ENCODE measurements around the gene INO80E. TPM values are rescaled to one million over a fixed set of nuclear protein-coding genes. Genes with fewer than 3 reads are reported as not detected.
A peak's percentile ranks its signal among the peaks of the same experiment; 100 is the strongest.
"Not testable (repeated sequence)": the region's sequence is repeated elsewhere in the genome, so short reads cannot be mapped to it uniquely, and the experiment has no call there.

The INO80E gene, protein sequence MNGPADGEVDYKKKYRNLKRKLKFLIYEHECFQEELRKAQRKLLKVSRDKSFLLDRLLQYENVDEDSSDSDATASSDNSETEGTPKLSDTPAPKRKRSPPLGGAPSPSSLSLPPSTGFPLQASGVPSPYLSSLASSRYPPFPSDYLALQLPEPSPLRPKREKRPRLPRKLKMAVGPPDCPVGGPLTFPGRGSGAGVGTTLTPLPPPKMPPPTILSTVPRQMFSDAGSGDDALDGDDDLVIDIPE
- 46.2 TPM for polyA plus RNA-seq (ENCODE audit: insufficient read length)
- long read RNA-seq, donor 1, transcript INO80E-214 (6 exons, 515 nt), result minor isoform, 5 of 27 reads
- long read RNA-seq, donor 1, transcript INO80E-207 (7 exons, 2,103 nt), result major isoform, 11 of 27 reads
- long read RNA-seq, donor 1, partial matches to known transcripts, result 7 of 27 reads
- long read RNA-seq, donor 1, other reads (novel, unspliced or antisense), result 0 of 27 reads
- long read RNA-seq, donor 2, transcript INO80E-207 (7 exons, 2,103 nt), result major isoform, 10 of 38 reads
- long read RNA-seq, donor 2, transcript INO80E-201 (6 exons, 1,489 nt), result minor isoform, 5 of 38 reads
- long read RNA-seq, donor 2, partial matches to known transcripts, result 19 of 38 reads
- long read RNA-seq, donor 2, other reads (novel, unspliced or antisense), result 0 of 38 reads
- long read RNA-seq, donor 3, transcript INO80E-207 (7 exons, 2,103 nt), result major isoform, 11 of 17 reads
- long read RNA-seq, donor 3, partial matches to known transcripts, result 0 of 17 reads
- long read RNA-seq, donor 3, other reads (novel, unspliced or antisense), result 0 of 17 reads
- long read RNA-seq, donor 4, partial matches to known transcripts, result 0 of 3 reads
- long read RNA-seq, donor 4, other reads (novel, unspliced or antisense), result 0 of 3 reads
- long read RNA-seq, donor 5, transcript INO80E-201 (6 exons, 1,489 nt), result minor isoform, 5 of 40 reads
- long read RNA-seq, donor 5, transcript INO80E-214 (6 exons, 515 nt), result minor isoform, 9 of 40 reads
- long read RNA-seq, donor 5, transcript INO80E-207 (7 exons, 2,103 nt), result major isoform, 25 of 40 reads
- long read RNA-seq, donor 5, partial matches to known transcripts, result 0 of 40 reads
- long read RNA-seq, donor 5, other reads (novel, unspliced or antisense), result 0 of 40 reads
- long read RNA-seq, donor 6, transcript INO80E-207 (7 exons, 2,103 nt), result major isoform, 12 of 16 reads
- long read RNA-seq, donor 6, partial matches to known transcripts, result 0 of 16 reads
- long read RNA-seq, donor 6, other reads (novel, unspliced or antisense), result 0 of 16 reads
- long read RNA-seq, donor 7, full-length matches to known transcripts, result 23 of 23 reads
- long read RNA-seq, donor 7, partial matches to known transcripts, result 0 of 23 reads
- long read RNA-seq, donor 7, other reads (novel, unspliced or antisense), result 0 of 23 reads
- long read RNA-seq, donor 8, partial matches to known transcripts, result 0 of 2 reads
- long read RNA-seq, donor 8, other reads (novel, unspliced or antisense), result 0 of 2 reads

- peak; percentile 94 for DNase-seq
These were observed at the start of gene INO80E for GRCh38 chr16:29995911-29996765. Gene INO80E (plus strand): TSS chr16:29996241. CDS start chr16:29996311, 70 bp downstream.

GRCh38 chr16:29947897-29948296, 48.1 kb upstream of the INO80E start:
- no peak for DNase-seq

GRCh38 chr16:29950806-29951461, 45.1 kb upstream of the INO80E start:
- DNase-seq, result no peak

- DNase-seq, result no peak
These were observed 44.2 kb upstream of the INO80E start for GRCh38 chr16:29951625-29952365.

DNA sequence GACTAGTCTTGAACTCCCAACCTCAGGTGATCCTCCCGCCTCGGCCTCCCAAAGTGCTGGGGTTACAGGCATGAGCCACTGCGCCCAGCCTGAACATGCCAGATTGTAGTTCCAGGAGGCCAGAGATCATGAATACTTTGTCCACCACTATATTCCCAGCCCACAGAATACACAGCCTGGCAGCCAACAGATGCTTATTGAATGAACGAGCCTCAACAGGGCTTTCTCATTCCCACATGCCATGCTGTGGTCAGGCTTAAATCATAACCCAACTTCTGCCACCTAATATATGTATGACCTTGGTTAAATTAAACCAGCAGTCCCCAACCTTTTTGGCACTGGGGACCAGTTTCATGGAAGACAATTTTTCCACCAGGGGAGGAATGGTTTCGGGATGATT, 37.3 kb upstream of the INO80E start:
- DNase-seq, result no peak

GRCh38 chr16:29959293-29959692, 36.7 kb upstream of the INO80E start:
- no peak for DNase-seq

DNA sequence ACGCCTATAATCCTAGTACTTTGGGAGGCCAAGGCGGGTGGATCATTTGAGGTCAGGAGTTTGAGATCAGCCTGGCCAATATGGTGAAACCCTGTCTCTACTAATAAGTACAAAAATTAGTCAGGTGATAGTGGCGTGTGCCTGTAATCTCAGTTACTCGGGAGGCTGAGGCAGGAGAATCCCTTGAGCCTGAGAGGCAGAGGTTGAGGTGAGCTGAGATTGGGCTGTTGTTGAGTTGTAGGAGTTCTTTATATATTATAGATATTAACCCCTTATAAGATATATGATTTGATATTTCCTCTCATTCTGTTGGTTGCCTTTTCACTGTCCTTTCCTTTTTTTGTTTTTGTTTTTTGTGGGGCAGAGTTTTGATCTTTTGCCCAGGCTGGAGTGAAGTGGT, 36.2 kb upstream of the INO80E start:
- DNase-seq, result not testable (repeated sequence)

- DNase-seq, result no peak
These were observed 34.9 kb upstream of the INO80E start for GRCh38 chr16:29961127-29961478.

- peak; percentile 91 for DNase-seq
These were observed 34.3 kb upstream of the INO80E start, which contains the start of gene TMEM219 for GRCh38 chr16:29961479-29962343. Gene TMEM219 (plus strand): TSS chr16:29962079. CDS start chr16:29963144, 1,065 bp downstream.

DNA sequence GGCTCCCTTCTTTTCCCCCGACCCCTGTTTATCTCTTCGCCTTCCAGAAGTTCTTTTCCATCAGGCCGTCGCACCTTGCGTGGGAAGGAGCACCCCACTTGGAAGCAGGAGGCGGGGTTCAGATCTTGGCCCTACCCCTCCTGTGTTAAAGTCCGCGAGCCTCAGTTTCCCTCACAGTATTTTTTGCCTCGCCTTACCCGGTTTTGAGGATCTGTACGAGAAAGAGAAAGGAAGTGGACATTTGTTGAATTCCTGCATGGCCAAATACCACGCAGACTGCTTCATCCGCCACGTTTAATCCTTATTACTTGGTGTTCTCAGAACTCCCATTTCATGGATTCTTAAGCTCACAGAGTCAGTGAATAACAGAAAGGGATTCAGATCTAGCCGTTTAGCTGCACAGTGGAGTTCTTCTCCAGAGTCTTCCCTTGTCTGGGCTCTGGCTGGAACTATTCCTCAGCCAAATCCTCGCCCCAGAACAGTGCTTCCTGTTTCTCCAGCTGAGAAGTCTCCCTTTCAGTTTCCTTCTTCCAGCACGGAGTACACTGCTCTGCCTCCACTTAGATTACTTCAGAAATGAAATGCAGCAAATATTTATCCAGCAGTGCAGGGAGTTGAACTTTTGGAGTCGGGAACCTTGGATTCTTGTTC, 33.6 kb upstream of the INO80E start:
- no peak for DNase-seq

GRCh38 chr16:29963021-29963743, 32.9 kb upstream of the INO80E start:
- no peak for DNase-seq

DNA sequence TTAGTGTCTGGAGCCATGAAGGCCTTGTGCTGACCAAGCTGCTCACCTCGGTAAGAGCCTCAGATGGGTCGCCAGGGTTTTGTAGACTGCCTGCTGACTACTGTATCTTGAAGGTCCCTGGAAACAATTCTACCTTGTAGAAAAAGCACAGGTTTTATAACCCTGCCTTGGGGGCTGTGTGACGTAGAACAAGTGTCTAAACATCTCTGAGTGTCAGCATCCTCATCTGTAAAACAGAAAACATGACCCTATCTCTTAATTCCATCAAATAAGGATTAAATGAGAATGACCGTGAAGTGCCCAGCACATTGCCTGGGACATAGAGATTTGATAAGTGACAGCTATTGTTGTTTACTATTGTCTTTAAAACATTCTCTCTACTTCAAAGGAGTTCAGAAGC, 27.8 kb upstream of the INO80E start:
- DNase-seq, result no peak

- DNase-seq, result no peak
These were observed 24.7 kb upstream of the INO80E start for GRCh38 chr16:29971304-29971703.

GRCh38 chr16:29972500-29972899, 23.5 kb upstream of the INO80E start:
- DNase-seq, result no peak

DNA sequence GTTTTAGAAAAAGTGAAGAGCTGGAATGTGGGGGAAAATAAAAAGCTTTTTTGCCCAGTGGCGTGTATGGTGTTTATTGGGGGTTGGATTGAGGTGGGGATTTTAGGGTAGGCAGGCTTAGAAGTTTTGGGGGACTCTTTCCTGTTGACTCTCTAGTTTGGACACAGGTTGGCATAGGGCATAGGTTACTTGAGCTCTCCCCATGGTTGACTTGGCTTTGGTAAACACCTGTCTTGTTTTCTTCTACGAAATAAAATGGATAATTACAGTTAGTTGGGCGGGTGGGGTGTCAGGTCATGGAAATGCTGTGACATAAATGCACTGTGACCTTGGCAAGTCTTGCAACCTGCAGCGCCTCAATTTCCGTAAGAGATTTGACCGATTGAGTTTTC, 23.1 kb upstream of the INO80E start:
- DNase-seq, result no peak

- peak; percentile 99 for DNase-seq
These were observed 22.4 kb upstream of the INO80E start, which contains the start of gene TAOK2 for GRCh38 chr16:29973384-29974246. Gene TAOK2 (plus strand): TSS chr16:29973868. CDS start chr16:29977773, 3,905 bp downstream.

Measured in left kidney (tissue), 8 donors.